ENCODE data around the gene QDPR.
"Not testable (repeated sequence)": the region's sequence is repeated elsewhere in the genome, so short reads cannot be mapped to it uniquely, and the experiment has no call there.

Gene QDPR

GRCh38 chr4:17511950-17512795, at the start of gene QDPR:
Gene QDPR, minus strand, starts transcription at chr4:17512090. Its CDS starts 36 bp downstream, at chr4:17512054.
- DNase-seq = no peak

- no peak for DNase-seq
These were observed 49.5 kb upstream of the QDPR start for GRCh38 chr4:17561195-17561909.

- DNase-seq = no peak
These were observed 48.3 kb upstream of the QDPR start for GRCh38 chr4:17560065-17560673.

DNA sequence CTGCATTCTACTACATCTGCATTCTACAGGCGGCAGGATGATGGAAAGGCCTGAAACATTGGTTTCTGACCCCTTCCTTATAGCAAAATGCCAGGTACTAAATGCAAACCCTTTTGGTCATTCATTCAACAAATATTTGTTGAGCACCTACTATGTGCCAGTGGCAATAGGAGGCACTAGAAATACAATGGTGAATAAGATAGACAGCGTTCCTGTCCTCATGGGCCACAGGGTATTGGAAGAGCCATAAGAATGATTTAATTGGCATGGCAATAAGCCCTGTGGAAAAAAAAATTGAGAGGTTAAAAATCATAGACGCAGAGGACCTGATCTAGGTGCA, 47.8 kb upstream of the QDPR start:
- DNase-seq = no peak

GRCh38 chr4:17558941-17559708, 47.2 kb upstream of the QDPR start:
- DNase-seq = no peak

GRCh38 chr4:17557880-17558279, 46.0 kb upstream of the QDPR start:
- no peak for DNase-seq

GRCh38 chr4:17556498-17556897, 44.6 kb upstream of the QDPR start:
- DNase-seq = no peak

DNA sequence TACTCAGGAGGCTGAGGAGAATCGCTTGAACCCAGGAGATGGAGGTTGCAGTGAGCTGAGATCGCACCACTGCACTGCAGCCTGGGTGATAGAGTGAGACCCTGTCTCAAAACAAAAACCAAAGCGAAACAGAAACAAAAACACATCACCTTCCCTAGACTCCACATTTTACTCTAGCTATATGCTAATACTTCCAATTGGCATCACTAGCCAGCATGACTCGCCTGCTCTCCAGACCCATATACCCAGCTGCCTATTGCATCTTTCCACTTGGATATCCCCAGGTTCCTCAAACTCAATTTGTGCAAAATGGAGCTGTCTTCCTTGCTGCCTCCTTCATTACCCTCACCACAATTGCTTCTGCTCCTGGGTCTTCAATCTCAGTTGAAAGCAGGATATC, 42.7 kb upstream of the QDPR start:
- DNase-seq = no peak

DNA sequence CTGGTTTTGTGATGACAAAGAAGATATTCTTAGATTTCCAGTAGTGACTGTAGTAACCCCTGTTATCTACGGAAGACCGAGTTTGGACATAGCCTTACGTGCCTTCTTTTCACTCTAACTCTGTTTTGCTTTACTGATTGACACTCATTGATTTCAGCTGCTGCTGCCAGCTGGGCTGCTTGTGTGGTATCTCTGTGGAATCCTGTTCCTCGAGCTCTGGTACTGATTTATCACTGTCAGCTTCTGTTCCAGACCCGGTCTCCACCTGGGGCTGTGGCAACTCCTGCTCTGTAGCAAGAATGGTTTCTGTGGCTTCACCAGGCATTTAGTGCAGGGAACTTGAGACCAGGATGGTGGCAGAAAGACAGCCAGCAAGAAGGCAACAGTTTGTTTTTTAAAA, 40.5 kb upstream of the QDPR start:
- no peak for DNase-seq

GRCh38 chr4:17550549-17550948, 38.7 kb upstream of the QDPR start:
- DNase-seq = no peak

DNA sequence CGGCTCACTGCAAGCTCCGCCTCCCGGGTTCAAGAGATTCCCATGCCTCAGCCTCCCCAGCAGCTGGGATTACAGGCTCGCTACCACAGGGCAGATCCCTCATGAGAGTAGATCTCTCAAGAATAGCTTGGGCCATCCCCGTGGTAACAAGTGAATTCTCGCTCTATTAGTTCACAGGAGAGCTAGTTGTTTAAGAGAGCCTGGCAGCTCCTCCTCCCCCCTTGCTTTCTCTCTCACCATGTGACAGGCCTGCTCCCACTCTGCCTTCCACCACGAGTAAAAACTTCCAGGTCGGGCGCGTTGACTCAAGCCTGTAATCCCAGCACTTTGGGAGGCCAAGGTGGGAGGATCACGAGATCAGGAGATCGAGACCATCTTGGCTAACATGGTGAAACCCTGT, 34.8 kb upstream of the QDPR start:
- DNase-seq = no peak

- no peak for DNase-seq
These were observed 34.3 kb upstream of the QDPR start for GRCh38 chr4:17546222-17546621.

GRCh38 chr4:17545374-17546140, 33.7 kb upstream of the QDPR start:
- no peak for DNase-seq

GRCh38 chr4:17544831-17545234, 32.9 kb upstream of the QDPR start:
- no peak for DNase-seq

GRCh38 chr4:17544205-17544604, 32.3 kb upstream of the QDPR start:
- no peak for DNase-seq

DNA sequence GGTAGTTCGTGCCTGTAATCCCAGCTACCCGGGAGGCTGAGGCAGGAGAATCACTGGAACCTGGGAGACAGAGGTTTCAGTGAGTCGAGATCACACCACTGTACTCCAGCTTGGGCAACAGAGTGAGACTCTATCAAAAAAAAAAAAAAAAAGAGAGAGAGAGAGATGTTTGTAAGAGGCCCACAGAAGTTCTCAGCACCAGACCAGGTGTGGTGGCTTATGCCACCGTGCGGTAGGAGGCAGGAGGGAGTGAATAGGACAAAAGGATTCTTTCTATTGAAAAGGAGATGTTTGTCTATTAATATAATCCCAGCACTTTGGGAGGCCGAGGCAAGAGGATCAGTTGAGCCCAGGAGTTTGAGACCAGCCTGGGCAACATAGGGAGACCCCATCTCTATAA, 25.2 kb upstream of the QDPR start:
- DNase-seq = not testable (repeated sequence)

DNA sequence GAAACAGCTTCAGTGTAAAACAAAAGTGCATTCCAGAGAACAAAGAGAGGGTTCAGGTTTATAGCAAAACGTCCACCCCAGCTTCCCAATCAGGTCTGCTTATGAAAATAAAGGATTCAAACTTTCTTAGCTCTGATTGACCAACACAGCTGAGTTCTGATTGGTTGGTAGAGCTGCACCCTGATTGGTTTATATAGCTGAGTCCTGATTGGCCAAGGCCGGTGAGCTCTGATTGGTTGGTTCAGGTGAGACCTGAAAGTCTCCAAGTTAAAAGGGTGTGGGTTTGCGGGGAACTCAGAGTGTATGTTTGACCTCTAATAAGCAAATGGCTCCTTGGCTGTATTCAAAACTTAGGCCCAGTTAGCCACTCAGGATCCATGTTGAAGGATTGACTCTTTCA, 24.0 kb upstream of the QDPR start:
- no peak for DNase-seq

- no peak for DNase-seq
These were observed 23.4 kb upstream of the QDPR start for GRCh38 chr4:17535242-17535641.

DNA sequence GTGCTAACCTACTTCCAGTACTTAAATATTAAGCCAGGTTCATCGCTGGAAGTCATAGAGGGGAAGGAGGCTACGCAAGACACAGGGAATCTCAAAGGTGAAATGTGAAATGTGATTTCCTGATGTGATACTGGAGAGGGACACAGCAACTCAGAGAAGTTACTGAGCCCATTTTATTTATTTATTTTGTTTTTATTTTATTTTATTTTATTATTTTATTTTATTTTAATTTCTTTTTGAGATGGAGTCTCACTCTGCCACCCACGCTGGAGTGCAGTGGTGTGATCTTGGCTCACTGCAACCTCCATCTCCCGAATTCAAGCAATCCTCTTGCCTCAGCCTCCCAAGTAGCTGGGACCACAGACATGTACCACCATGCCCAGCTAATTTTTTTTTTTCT, 22.8 kb upstream of the QDPR start:
- DNase-seq = no peak

- DNase-seq = no peak
These were observed 19.8 kb upstream of the QDPR start for GRCh38 chr4:17531538-17532285.

DNA sequence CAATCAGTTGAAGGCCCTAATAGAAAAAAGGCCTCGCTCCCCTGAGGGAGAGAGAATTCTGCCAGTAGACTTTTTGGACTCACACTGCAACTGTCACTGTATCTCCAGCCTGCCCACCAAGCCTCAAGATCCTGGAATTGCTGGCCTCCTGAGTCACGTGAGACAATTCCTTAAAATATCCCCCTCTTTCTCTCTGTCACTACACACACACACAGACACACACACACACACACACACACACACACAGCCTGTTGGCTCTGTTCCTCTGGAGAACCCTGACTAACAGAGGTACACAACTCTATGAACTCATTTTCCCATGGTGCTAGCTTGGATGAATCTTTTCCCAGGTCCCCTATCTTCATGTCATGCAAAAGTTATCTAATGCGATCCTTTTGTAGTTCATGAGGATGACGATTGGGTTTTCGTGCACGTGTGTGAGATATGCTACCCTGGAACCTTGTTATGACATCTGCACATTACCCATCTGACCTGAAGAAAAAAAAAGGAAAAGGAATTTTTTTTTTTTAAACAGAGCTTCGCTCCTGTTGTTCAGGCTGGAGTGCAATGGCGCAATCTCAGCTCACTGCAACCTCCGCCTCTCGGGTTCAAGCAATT, 16.8 kb upstream of the QDPR start:
- DNase-seq = no peak

Data from DMS79 (cell line).